ENCODE data around the gene BTBD16.
A peak's percentile ranks its signal among the peaks of the same experiment; 100 is the strongest.

BTBD16 gene

DNA sequence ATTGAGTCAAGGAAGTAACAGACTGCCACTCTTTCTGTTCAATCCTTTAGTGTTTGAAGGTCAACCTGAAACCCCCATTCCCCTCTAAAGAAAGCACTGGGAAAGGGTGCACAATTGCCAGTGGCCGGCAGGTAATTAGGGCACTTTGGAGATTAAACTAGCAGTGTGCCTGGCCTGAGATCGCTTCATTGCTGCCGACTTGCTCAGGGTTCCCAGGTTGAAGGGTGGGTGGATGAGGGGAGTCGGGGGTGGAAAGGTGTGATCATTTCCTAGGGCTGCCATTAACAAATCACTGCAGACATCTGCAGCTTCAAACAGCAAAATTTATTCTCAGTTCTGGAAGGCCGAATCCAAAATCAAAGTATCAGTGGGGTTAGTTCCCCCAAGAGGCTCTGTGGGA, 16.3 kb upstream of the BTBD16 start:
- no peaks in the 10 kb centered on the region for H3K9me3 ChIP-seq (ENCODE audit: severe bottlenecking)
- no peak for DNase-seq (ENCODE audit: low spot score)
- TF ChIP-seq, protein P1, sequence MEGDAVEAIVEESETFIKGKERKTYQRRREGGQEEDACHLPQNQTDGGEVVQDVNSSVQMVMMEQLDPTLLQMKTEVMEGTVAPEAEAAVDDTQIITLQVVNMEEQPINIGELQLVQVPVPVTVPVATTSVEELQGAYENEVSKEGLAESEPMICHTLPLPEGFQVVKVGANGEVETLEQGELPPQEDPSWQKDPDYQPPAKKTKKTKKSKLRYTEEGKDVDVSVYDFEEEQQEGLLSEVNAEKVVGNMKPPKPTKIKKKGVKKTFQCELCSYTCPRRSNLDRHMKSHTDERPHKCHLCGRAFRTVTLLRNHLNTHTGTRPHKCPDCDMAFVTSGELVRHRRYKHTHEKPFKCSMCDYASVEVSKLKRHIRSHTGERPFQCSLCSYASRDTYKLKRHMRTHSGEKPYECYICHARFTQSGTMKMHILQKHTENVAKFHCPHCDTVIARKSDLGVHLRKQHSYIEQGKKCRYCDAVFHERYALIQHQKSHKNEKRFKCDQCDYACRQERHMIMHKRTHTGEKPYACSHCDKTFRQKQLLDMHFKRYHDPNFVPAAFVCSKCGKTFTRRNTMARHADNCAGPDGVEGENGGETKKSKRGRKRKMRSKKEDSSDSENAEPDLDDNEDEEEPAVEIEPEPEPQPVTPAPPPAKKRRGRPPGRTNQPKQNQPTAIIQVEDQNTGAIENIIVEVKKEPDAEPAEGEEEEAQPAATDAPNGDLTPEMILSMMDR (IDR thresholded peaks at IDR 0.05; ENCODE audit: poor library complexity, severe bottlenecking) = no peak
- no peak overlapping the region for H3K27ac ChIP-seq (ENCODE audit: poor library complexity, severe bottlenecking)
- H3K36me3 ChIP-seq (ENCODE audit: low read depth) = peaks cover 9% of the 10 kb centered on the region
- H3K4me3 ChIP-seq (ENCODE audit: severe bottlenecking) = no peak overlapping the region
- no peaks in the 10 kb centered on the region for H3K27me3 ChIP-seq (ENCODE audit: insufficient read depth, poor library complexity, severe bottlenecking)
- ATAC-seq (ENCODE audit: low read depth) = no peak
- no peaks in the 10 kb centered on the region for H3K4me1 ChIP-seq (ENCODE audit: insufficient read depth, poor library complexity, severe bottlenecking)

DNA sequence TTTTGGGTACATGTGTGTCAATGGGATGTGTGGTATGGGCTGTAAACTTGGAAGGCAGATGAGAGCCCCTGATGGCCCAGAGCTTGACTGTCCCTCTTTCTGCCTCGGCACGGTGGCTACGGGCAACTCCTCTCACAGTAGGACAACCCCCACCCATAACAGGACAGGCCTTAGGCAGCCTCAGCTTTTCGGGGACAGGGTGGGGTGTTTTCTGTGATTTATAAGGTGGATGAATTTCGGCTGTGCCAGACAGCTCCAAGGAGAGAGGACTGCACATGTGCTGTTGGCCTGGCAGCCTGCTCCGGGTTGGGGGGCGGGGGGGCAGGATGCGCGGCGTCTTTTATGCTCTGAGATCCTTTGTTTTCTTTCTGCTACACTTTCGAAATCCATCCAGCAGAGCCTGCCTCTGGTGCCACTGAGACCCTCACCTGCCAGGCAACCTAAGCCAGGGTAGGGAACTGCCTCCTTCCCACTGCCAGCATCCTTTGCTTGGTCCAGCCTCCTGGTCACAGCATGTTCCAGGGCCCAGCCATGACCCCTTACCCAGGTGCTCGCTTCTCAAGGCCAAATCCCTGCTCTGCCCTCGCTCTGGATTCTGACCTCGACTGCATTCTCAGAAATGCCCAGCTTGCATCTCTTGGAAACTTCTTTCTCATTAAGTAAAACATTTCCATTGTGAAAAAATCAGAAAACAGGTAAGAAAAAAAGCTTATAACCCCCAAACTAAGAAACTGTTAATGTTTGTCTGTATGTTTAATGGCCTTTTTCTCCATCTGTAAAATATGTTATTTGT, 15.4 kb upstream of the BTBD16 start:
- Histone ChIP-seq H3K36me3 (ENCODE audit: low read depth) (peaks cover 9% of the 10 kb centered on the region), H3K4me1 (ENCODE audit: insufficient read depth, poor library complexity, severe bottlenecking) (no peaks in the 10 kb centered on the region), H3K27me3 (ENCODE audit: insufficient read depth, poor library complexity, severe bottlenecking) (no peaks in the 10 kb centered on the region), H3K27ac (ENCODE audit: poor library complexity, severe bottlenecking) (no peak overlapping the region), H3K4me3 (ENCODE audit: severe bottlenecking) (no peak overlapping the region), H3K9me3 (ENCODE audit: severe bottlenecking) (no peaks in the 10 kb centered on the region)
- ATAC-seq (ENCODE audit: low read depth) (no peak), DNase-seq (ENCODE audit: low spot score) (no peak)
- TF ChIP-seq, protein P1 (IDR thresholded peaks at IDR 0.05; ENCODE audit: poor library complexity, severe bottlenecking) = no peak

DNA sequence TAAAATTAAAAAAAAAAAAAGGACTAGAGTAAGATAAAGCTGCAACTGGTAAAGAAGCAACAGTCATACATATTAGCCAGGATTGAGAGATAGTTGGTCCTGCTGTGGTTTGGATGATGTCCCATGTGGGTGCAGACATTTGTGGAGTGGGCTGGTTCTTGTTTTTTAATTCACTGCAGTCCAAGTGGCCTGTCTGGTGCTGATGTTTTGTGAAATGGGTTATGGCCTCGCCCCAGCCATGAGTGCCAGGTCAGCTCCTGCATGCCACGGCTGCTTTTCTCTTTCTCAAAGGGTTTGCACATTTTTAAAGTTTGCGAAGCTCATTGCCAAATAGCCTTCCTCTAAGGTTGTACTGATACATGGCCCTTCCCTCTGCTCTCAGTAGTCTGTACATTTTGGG, 14.1 kb upstream of the BTBD16 start:
- TF ChIP-seq, protein P1 (IDR thresholded peaks at IDR 0.05; ENCODE audit: poor library complexity, severe bottlenecking) = no peak
- no peaks in the 10 kb centered on the region for H3K9me3 ChIP-seq (ENCODE audit: severe bottlenecking)
- H3K36me3 ChIP-seq (ENCODE audit: low read depth) = peaks cover 9% of the 10 kb centered on the region
- DNase-seq (ENCODE audit: low spot score) (no peak), ATAC-seq (ENCODE audit: low read depth) (no peak)
- no peaks in the 10 kb centered on the region for H3K27me3 ChIP-seq (ENCODE audit: insufficient read depth, poor library complexity, severe bottlenecking)
- no peak overlapping the region for H3K27ac ChIP-seq (ENCODE audit: poor library complexity, severe bottlenecking)
- H3K4me3 ChIP-seq (ENCODE audit: severe bottlenecking) = no peak overlapping the region
- no peaks in the 10 kb centered on the region for H3K4me1 ChIP-seq (ENCODE audit: insufficient read depth, poor library complexity, severe bottlenecking)

DNA sequence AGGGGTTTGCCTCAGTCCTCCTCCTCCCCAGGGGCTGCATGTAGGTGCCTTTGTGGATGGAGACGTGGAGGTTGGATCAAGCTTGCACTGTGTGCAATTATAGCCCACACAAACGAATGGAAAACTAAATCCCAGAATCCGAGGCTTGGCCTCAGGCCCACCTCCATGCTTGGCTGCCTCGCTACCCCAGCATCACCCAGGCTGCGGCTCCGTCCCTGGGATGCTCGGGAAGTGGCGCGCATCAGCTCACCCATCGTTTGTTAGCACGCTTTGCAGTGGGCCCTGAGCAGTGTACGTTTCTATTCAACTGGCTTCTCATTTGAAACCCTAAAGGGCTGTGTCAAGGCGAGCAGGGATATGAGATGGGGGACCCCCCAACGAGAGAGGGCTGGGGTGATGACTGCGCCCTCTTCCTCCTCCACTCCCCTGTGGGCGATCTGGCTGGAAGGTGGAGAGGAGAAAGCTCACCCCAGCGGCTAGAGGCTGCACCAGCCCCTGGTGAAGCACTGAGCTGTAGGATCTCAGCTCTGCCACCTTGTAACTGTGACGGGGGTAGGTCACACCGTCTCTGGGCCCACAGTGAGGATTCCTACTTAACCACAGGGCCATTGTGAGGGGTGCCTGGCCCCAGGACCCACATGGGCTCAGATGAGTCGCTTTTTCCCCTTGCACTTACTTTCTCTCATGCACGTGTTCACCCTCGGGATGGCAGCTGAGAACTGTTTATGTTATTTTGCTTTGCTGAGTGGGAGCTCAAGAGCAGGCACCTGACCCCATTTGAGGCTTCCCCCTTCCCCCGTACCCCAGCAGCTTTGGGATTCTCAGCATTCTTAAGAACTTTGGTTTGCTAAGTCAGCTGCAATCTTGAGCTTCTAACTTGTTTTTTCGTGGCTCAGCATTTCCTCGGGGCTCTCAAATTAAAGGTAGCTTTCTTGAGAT, 12.7 kb upstream of the BTBD16 start:
- no peak overlapping the region for H3K27ac ChIP-seq (ENCODE audit: poor library complexity, severe bottlenecking)
- DNase-seq (ENCODE audit: low spot score) (no peak), ATAC-seq (ENCODE audit: low read depth) (peak; percentile 35; the same call in 1 of the 3 replicates)
- TF ChIP-seq, protein P1 (IDR thresholded peaks at IDR 0.05; ENCODE audit: poor library complexity, severe bottlenecking) = no peak
- no peak overlapping the region for H3K4me3 ChIP-seq (ENCODE audit: severe bottlenecking)
- peaks cover under 1% of the 10 kb centered on the region for H3K4me1 ChIP-seq (ENCODE audit: insufficient read depth, poor library complexity, severe bottlenecking)
- peaks cover 8% of the 10 kb centered on the region for H3K36me3 ChIP-seq (ENCODE audit: low read depth)
- no peaks in the 10 kb centered on the region for H3K9me3 ChIP-seq (ENCODE audit: severe bottlenecking)
- H3K27me3 ChIP-seq (ENCODE audit: insufficient read depth, poor library complexity, severe bottlenecking) = no peaks in the 10 kb centered on the region
